MCF 10A (cell line): ENCODE results near the gene MAP3K13. TPM values are rescaled to one million over a fixed set of nuclear protein-coding genes. Genes with fewer than 3 reads are reported as not detected.

Experiments used
- BruUV-seq: library from RNA; stranded (reverse); fragments of 400-500 nt; replicated peaks from 2 replicates; lab custom pipeline; 2021; lab: Mats Ljungman, UMichigan
- CTCF ChIA-PET: fragments of 300-600 bp; sonication (Branson Sonifier 250); formaldehyde crosslinking; extraction: SDS; loops from one replicate; lab custom pipeline; 2021; ENCODE audit warnings: antibody characterized with exemption, inconsistent platforms; lab: Yijun Ruan, JAX
- POLR2A ChIA-PET: fragments of 300-600, 350-650 bp; sonication (Branson Sonifier 250); formaldehyde crosslinking; extraction: SDS; loops from one replicate; lab custom pipeline; 2020; ENCODE audit warnings: antibody characterized with exemption, inconsistent platforms; lab: Yijun Ruan, JAX
- DNase-seq: peaks from one replicate; pipeline ENCODE4 v3.0.0-alpha.2; 2018; ENCODE audit not compliant: unreplicated experiment
- H3K27ac Mint-ChIP-seq: one replicate; pipeline ENCODE4 v1.8.0; 2022; ENCODE audit warnings: mild to moderate bottlenecking, low read depth, mixed read lengths; ENCODE audit not compliant: unreplicated experiment
- H3K27me3 Mint-ChIP-seq: one replicate; pipeline ENCODE4 v1.8.0; 2022; ENCODE audit warnings: mixed read lengths; ENCODE audit not compliant: insufficient read depth, unreplicated experiment
- H3K36me3 Mint-ChIP-seq: one replicate; pipeline ENCODE4 v1.8.0; 2022; ENCODE audit warnings: mild to moderate bottlenecking, moderate library complexity, mixed read lengths; ENCODE audit not compliant: insufficient read depth, unreplicated experiment
- H3K4me1 Mint-ChIP-seq: one replicate; pipeline ENCODE4 v1.8.0; 2022; ENCODE audit warnings: mixed read lengths; ENCODE audit not compliant: insufficient read depth, unreplicated experiment
- H3K4me3 Mint-ChIP-seq: one replicate; pipeline ENCODE4 v1.8.0; 2022; ENCODE audit warnings: mild to moderate bottlenecking, moderate library complexity, mixed read lengths; ENCODE audit not compliant: unreplicated experiment
- H3K9me3 Mint-ChIP-seq: one replicate; pipeline ENCODE4 v1.8.0; 2022; ENCODE audit warnings: mixed read lengths; ENCODE audit not compliant: unreplicated experiment
- intact Hi-C: fragments of 100-400 bp; cut with micrococcal nuclease; formaldehyde crosslinking; loops from 2 replicates; pipeline ENCODE4 v1.14.1; 2022
- total RNA-seq: library from RNA; stranded (reverse); gene quantifications from 2 replicates; pipeline ENCODE4 v1.2.3, GENCODE V29; 2022
- TF ChIP-seq, protein P1 (sequence below): fragments of 200-600 bp; IDR thresholded peaks from one replicate; pipeline ENCODE4 v1.8.0; 2022; ENCODE audit warnings: antibody characterized with exemption, mild to moderate bottlenecking; ENCODE audit not compliant: unreplicated experiment

MAP3K13 gene
- total RNA-seq, 1 experiment from 2014 or later: 15.8 TPM

DNA sequence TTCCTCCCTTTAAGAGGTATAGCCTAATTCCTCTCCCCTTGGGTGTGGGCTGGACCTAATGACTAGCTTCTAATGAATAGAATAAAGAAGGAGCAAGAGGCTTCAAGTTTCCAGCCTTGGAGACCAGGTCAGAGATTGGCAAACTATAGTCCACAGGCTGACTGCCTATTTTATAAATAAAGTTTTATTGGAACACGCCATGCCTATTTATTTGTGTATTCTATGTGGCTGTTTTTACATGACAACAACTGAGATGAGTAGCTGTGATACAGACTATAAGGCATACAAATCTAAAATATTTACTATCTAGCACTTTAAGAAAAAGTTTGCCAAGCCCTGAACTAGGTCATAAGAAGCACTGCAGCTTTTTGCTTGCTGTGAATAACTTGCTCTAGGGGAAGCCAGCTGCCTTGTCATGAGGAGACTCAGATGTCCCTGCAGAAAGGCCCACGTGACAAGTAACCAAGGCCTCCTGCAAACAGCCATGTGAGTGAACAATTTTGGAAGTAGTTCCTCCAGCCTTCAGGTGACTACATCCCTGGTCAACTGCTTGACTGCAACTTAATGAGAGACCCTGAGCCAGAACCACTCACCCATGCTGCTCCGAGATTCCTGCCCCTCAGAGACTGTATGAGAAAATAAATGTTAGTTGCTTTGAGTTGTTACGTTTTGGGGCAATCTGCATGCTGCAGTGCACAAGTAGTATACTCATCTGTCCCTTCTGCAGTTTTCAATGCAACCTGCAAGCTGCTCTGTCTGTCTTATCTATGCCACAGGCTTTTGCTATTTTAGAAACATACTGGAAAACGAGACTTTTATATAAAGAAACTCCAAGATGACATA, 21.1 kb upstream of the MAP3K13 start:
- Mint-ChIP-seq H3K27ac (no peak overlapping the region), H3K4me1 (peaks cover 15% of the 10 kb centered on the region), H3K9me3 (no peaks in the 10 kb centered on the region), H3K36me3 (no peaks in the 10 kb centered on the region), H3K4me3 (no peak overlapping the region), H3K27me3 (no peaks in the 10 kb centered on the region)
- DNase-seq: no peak
- TF ChIP-seq, protein P1, sequence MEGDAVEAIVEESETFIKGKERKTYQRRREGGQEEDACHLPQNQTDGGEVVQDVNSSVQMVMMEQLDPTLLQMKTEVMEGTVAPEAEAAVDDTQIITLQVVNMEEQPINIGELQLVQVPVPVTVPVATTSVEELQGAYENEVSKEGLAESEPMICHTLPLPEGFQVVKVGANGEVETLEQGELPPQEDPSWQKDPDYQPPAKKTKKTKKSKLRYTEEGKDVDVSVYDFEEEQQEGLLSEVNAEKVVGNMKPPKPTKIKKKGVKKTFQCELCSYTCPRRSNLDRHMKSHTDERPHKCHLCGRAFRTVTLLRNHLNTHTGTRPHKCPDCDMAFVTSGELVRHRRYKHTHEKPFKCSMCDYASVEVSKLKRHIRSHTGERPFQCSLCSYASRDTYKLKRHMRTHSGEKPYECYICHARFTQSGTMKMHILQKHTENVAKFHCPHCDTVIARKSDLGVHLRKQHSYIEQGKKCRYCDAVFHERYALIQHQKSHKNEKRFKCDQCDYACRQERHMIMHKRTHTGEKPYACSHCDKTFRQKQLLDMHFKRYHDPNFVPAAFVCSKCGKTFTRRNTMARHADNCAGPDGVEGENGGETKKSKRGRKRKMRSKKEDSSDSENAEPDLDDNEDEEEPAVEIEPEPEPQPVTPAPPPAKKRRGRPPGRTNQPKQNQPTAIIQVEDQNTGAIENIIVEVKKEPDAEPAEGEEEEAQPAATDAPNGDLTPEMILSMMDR: no peak
- ChIA-PET CTCF (interaction anchor here (0.6 kb wide), 1 partner anchor 11 kb away, joined by 5 read pairs; no protein-coding TSS in a partner anchor), POLR2A (interaction anchor here (0.6 to 1.0 kb wide), 4 partner anchors 9 to 252 kb away, joined by 3 to 4 read pairs (median 4); no protein-coding TSS in a partner anchor)
- BruUV-seq: no TSS peak
- intact Hi-C loops: no loop called here

DNA sequence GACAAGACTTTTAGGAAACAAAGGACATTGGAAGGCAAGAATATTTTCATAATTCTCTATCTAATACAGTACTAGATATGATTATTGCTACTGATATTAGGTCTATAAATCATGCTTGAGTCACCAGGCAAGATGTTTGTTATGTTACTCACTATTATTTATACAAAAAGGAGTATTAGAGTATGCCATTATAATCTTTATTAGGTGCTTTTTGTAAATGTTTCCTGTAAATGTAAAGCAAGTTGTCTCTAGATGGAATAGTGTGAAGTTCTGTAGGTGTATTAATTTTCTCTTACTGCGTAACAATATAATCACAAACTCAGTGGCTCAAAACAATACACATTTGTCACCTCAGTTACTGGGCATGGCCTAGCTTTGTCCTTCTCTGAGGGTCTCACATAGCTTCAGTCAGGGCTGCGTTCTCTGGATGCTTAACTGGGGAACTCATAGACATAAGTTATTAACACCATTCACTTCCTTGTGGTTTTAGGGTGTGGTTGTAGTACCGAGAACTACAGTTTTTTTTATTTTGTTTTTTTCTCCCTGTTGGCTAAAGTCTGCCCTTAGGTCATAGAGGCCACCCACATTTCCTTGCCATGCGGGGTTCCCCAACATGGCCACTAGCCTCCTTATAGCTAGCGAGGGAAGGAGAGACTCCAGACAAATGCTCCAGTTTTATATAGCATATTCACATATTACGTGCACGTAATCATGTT, 20.3 kb upstream of the MAP3K13 start:
- no TSS peak for BruUV-seq
- H3K27me3 Mint-ChIP-seq: no peaks in the 10 kb centered on the region
- no peaks in the 10 kb centered on the region for H3K36me3 Mint-ChIP-seq
- intact Hi-C loops: no loop called here
- no peaks in the 10 kb centered on the region for H3K9me3 Mint-ChIP-seq
- H3K27ac Mint-ChIP-seq: peak overlapping the region; percentile 59
- ChIA-PET CTCF (interaction anchor here (0.6 to 1.0 kb wide), 2 partner anchors 11 to 12 kb away, joined by 3 to 5 read pairs; no protein-coding TSS in a partner anchor), POLR2A (interaction anchor here (0.6 to 1.0 kb wide), 2 partner anchors 10 to 21 kb away, joined by 3 read pairs; no protein-coding TSS in a partner anchor)
- no peak for DNase-seq
- no peak overlapping the region for H3K4me3 Mint-ChIP-seq
- TF ChIP-seq, protein P1: no peak
- peaks cover 10% of the 10 kb centered on the region for H3K4me1 Mint-ChIP-seq

DNA sequence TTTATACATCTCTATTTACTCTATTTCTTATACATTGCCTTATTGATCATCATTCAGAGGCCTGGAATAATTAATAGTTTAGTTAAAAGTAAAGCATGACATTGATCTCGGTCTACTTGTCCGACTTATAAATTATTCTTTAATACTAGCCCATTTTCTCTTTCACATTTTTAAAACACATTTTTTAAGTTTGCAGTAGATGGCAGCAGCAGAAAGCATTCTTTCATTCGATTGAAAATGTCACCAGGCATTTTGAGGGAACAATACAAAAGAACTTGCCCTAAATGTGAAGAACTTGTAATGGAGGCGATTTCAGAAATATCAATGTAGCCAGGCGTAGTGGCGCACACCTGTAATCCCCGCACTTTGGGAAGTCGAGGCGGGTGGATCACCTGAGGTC, 15.5 kb upstream of the MAP3K13 start:
- ChIA-PET CTCF (interaction anchor here (0.7 to 1.4 kb wide), 4 partner anchors 38 to 227 kb away, joined by 3 to 6 read pairs (median 3); no protein-coding TSS in a partner anchor), POLR2A (no interaction called here)
- no peaks in the 10 kb centered on the region for H3K36me3 Mint-ChIP-seq
- intact Hi-C loops: no loop called here
- peaks cover 15% of the 10 kb centered on the region for H3K4me1 Mint-ChIP-seq
- H3K27ac Mint-ChIP-seq: no peak overlapping the region
- no peak overlapping the region for H3K4me3 Mint-ChIP-seq
- DNase-seq: no peak
- no TSS peak for BruUV-seq
- H3K9me3 Mint-ChIP-seq: no peaks in the 10 kb centered on the region
- TF ChIP-seq, protein P1: no peak
- H3K27me3 Mint-ChIP-seq: no peaks in the 10 kb centered on the region

DNA sequence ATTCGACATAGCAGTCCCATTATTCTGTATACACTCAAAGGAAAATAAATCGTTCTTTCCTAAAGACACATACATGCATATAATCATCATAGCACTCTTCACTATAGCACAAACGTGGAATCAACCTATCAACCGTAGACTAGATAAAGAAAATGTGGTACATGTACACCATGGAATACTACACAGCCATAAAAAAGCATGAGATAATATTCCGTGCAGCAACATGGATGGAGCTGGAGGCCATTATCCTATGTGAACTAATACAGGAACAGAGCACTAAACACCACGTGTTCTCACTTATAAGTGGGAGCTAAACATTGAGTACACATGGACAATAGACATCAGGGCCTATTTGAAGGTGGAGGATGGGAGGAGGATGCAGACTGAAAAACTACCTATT, 12.1 kb upstream of the MAP3K13 start:
- POLR2A ChIA-PET: no interaction called here
- CTCF ChIA-PET: interaction anchor here (0.6 kb wide), 1 partner anchor 1638 kb away, joined by 3 read pairs; no protein-coding TSS in a partner anchor
- H3K9me3 Mint-ChIP-seq: no peaks in the 10 kb centered on the region
- BruUV-seq: no TSS peak
- no peaks in the 10 kb centered on the region for H3K36me3 Mint-ChIP-seq
- H3K27ac Mint-ChIP-seq: no peak overlapping the region
- H3K4me1 Mint-ChIP-seq: peaks cover 7% of the 10 kb centered on the region
- no peak for DNase-seq
- H3K27me3 Mint-ChIP-seq: no peaks in the 10 kb centered on the region
- no peak overlapping the region for H3K4me3 Mint-ChIP-seq
- intact Hi-C loops: loop anchor here (5.0 kb wide), 2 partner anchors 206 to 226 kb away; no protein-coding TSS in a partner anchor
- TF ChIP-seq, protein P1: no peak
